Left ventricle myocardium inferior (tissue), 1 donor: ENCODE data around the gene SLC44A3. TPM values are rescaled to one million over a fixed set of nuclear protein-coding genes. Genes with fewer than 3 reads are reported as not detected.
"Not testable (repeated sequence)": the region's sequence is repeated elsewhere in the genome, so short reads cannot be mapped to it uniquely, and the experiment has no call there.

Experiments used
- DNase-seq: peaks from one replicate; pipeline ENCODE4 v3.0.0-alpha.2; 2020
- H3K27ac ChIP-seq: fragments of 200-600 bp; replicated peaks from 2 replicates; pipeline ENCODE4 v1.8.0; 2021
- H3K27me3 ChIP-seq: fragments of 200-600 bp; 2 replicates; pipeline ENCODE4 v1.8.0; 2021; ENCODE audit warnings: low read depth
- H3K36me3 ChIP-seq: fragments of 200-600 bp; 2 replicates; pipeline ENCODE4 v1.8.0; 2021
- H3K4me1 ChIP-seq: fragments of 200-600 bp; 2 replicates; pipeline ENCODE4 v1.8.0; 2021
- H3K4me3 ChIP-seq: fragments of 200-600 bp; 2 replicates; pipeline ENCODE4 v1.8.0; 2021; ENCODE audit warnings: mild to moderate bottlenecking, moderate library complexity
- H3K9me3 ChIP-seq: fragments of 200-600 bp; replicated peaks from 2 replicates; pipeline ENCODE4 v1.8.0; 2021
- intact Hi-C: fragments of 100-400 bp; cut with micrococcal nuclease; formaldehyde crosslinking; loops from one replicate; pipeline ENCODE4 v1.11.0; 2022
- total RNA-seq: library from RNA; stranded (reverse); fragmentation: NEBNext Ultra II Directional; extraction: Animal tissue kit (Norgen Biotek cat#: 25700); gene quantifications from one replicate; pipeline ENCODE4 v1.2.1, GENCODE V29; 2021
- TF ChIP-seq, protein P1 (sequence below): fragments of 200-600 bp; IDR thresholded peaks from 2 replicates; pipeline ENCODE4 v1.8.0; 2021; ENCODE audit warnings: antibody characterized with exemption, mild to moderate bottlenecking, borderline replicate concordance
- donor health status: DM: no; HTN: yes; CAD: no; lungs with severe emphysema.

Gene SLC44A3
- total RNA-seq, 1 donor from 2014 or later = 5.9 TPM

DNA sequence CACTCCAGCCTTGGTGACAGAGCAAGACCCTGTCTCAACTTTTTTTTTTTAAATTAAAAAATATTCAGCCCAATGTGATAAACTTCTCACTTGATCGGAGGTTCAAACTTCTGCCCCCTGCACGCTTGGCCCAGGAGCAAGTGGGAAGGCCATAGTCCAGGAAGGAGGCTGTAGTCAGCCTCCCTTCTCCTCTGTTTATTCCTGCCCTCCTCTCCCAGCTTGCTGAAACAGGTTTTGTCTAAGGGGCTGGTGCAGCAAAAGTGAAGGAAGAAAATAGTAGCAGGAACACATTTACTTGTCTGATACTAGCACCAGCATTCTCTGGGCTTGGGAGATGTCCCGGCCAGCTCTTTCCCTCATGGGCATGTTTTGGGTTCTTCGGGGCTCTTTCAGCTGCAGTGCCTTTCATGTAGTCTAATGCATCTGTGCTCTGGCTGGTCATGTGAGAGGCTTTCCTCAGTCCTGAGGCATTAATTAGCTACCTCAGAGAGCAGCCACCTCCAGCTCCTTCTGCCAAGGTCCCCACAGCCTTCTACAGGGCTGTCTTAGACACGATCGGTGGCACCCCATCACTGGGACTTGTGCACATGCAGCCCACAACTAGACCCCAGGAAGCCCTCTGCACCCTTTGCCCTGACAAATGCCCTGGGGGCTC, 12.9 kb downstream of the SLC44A3 start:
- TF ChIP-seq, protein P1, sequence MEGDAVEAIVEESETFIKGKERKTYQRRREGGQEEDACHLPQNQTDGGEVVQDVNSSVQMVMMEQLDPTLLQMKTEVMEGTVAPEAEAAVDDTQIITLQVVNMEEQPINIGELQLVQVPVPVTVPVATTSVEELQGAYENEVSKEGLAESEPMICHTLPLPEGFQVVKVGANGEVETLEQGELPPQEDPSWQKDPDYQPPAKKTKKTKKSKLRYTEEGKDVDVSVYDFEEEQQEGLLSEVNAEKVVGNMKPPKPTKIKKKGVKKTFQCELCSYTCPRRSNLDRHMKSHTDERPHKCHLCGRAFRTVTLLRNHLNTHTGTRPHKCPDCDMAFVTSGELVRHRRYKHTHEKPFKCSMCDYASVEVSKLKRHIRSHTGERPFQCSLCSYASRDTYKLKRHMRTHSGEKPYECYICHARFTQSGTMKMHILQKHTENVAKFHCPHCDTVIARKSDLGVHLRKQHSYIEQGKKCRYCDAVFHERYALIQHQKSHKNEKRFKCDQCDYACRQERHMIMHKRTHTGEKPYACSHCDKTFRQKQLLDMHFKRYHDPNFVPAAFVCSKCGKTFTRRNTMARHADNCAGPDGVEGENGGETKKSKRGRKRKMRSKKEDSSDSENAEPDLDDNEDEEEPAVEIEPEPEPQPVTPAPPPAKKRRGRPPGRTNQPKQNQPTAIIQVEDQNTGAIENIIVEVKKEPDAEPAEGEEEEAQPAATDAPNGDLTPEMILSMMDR = no peak
- no peaks in the 10 kb centered on the region for H3K4me1 ChIP-seq

GRCh38 chr1:94836891-94837290, 16.7 kb downstream of the SLC44A3 start:
- TF ChIP-seq, protein P1 = no peak
- intact Hi-C loops = no loop called here
- H3K9me3 ChIP-seq = no peaks in the 10 kb centered on the region
- H3K27me3 ChIP-seq = no peaks in the 10 kb centered on the region
- DNase-seq = no peak
- H3K4me1 ChIP-seq = no peaks in the 10 kb centered on the region
- no peaks in the 10 kb centered on the region for H3K36me3 ChIP-seq
- no peak overlapping the region for H3K4me3 ChIP-seq
- no peak overlapping the region for H3K27ac ChIP-seq

More for the DNA sequence above, 12.9 kb downstream of the SLC44A3 start:
- Histone ChIP-seq H3K9me3 (no peaks in the 10 kb centered on the region), H3K27me3 (no peaks in the 10 kb centered on the region), H3K27ac (no peak overlapping the region), H3K36me3 (no peaks in the 10 kb centered on the region), H3K4me3 (no peak overlapping the region)
- DNase-seq = no peak
- intact Hi-C loops = no loop called here

DNA sequence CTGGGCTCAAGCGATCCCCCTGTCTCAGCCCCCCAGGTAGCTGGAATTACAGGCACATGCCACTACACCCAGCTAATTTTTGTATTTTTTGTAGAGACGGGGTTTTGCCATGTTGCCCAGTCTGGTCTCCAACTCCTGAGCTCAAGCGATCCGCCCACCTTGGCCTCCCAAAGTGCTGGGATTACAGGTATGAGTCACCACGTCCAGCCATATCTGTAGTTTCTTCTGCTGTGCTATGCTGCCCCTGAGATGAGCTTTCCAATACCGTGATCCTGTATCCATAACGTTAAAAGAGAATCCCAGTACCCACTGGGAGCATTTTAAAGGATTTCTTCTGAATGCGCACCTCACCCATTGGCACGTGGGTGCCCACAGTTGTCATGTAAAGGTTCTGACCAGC, 20.2 kb downstream of the SLC44A3 start:
- DNase-seq, H3K27me3 ChIP-seq, H3K36me3 ChIP-seq, H3K4me1 ChIP-seq, H3K27ac ChIP-seq, intact Hi-C loops, H3K9me3 ChIP-seq, H3K4me3 ChIP-seq: not testable (repeated sequence)

DNA sequence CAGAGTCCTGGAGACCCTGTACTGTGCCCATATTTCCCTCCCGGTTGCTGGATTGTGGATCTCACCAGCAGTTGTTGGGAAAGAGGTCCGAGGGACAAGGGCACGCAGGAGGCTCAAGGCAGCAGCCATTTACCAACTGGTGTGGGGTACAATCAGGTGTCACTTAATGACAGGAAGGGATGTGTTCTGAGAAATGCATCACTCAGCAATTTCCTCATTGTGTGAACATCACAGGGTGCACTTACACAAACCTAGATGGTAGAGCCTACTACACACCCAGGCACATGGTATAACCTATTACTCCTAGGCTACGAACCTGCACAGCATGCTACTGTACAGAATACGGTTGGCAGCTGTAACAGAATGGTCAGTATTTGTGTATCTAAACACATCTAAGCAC, 20.7 kb downstream of the SLC44A3 start:
- Histone ChIP-seq H3K4me1 (peaks cover 7% of the 10 kb centered on the region), H3K27ac (no peak overlapping the region), H3K27me3 (no peaks in the 10 kb centered on the region), H3K4me3 (no peak overlapping the region), H3K36me3 (no peaks in the 10 kb centered on the region), H3K9me3 (no peaks in the 10 kb centered on the region)
- DNase-seq = no peak
- intact Hi-C loops = no loop called here
- TF ChIP-seq, protein P1 = no peak

DNA sequence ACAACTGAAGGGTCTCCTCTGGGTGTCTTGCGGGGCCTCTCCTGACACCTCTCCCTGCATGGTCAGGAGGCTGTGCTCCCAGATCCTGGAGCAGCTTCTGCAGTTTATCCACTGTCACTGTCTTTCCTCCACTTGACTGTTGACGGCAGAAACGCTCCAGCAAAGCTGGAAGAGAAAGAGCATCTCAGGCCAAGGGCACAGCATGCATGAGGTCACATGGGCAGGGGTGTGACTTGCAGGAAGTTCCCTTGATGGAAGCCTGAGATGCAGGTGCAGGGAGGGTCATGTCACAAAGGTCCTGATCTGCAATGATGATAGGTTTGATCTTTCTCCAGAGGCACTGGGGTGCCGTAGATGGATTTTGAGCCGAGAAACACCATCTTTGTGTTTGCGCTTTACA, 23.3 kb downstream of the SLC44A3 start:
- Histone ChIP-seq H3K36me3 (no peaks in the 10 kb centered on the region), H3K27ac (peak overlapping the region; percentile 33), H3K27me3 (no peaks in the 10 kb centered on the region), H3K4me1 (peaks cover 15% of the 10 kb centered on the region), H3K4me3 (no peak overlapping the region), H3K9me3 (no peaks in the 10 kb centered on the region)
- DNase-seq = no peak
- TF ChIP-seq, protein P1 = no peak
- intact Hi-C loops = no loop called here

GRCh38 chr1:94843846-94844245, 23.7 kb downstream of the SLC44A3 start:
- no peaks in the 10 kb centered on the region for H3K9me3 ChIP-seq
- TF ChIP-seq, protein P1 = no peak
- no peak overlapping the region for H3K27ac ChIP-seq
- H3K4me3 ChIP-seq = no peak overlapping the region
- H3K36me3 ChIP-seq = no peaks in the 10 kb centered on the region
- H3K27me3 ChIP-seq = no peaks in the 10 kb centered on the region
- intact Hi-C loops = no loop called here
- DNase-seq = no peak
- peaks cover 15% of the 10 kb centered on the region for H3K4me1 ChIP-seq
